ENCODE data around the gene CCR3. TPM values are rescaled to one million over a fixed set of nuclear protein-coding genes. Genes with fewer than 3 reads are reported as not detected.
A peak's percentile ranks its signal among the peaks of the same experiment; 100 is the strongest.
"Not testable (repeated sequence)": the region's sequence is repeated elsewhere in the genome, so short reads cannot be mapped to it uniquely, and the experiment has no call there.

Gene CCR3
- total and polyA plus RNA-seq, 8 donors = 0.22 TPM; not detected in 7

GRCh38 chr3:46206282-46207015, 35.8 kb upstream of the CCR3 start:
- H3K9me3 ChIP-seq = no peaks in the 10 kb centered on the region
- intact Hi-C loops (cut with DNase I) = no loop called here
- no peaks in the 10 kb centered on the region for H3K4me1 ChIP-seq
- 64 to 66% methylated on average over 6 of the region's 6 CpGs for WGBS, 2 donors
- peak in 2 of 4 donors; percentile 26 to 38 for ATAC-seq
- FAIRE-seq = no peak
- TF ChIP-seq, protein P1, sequence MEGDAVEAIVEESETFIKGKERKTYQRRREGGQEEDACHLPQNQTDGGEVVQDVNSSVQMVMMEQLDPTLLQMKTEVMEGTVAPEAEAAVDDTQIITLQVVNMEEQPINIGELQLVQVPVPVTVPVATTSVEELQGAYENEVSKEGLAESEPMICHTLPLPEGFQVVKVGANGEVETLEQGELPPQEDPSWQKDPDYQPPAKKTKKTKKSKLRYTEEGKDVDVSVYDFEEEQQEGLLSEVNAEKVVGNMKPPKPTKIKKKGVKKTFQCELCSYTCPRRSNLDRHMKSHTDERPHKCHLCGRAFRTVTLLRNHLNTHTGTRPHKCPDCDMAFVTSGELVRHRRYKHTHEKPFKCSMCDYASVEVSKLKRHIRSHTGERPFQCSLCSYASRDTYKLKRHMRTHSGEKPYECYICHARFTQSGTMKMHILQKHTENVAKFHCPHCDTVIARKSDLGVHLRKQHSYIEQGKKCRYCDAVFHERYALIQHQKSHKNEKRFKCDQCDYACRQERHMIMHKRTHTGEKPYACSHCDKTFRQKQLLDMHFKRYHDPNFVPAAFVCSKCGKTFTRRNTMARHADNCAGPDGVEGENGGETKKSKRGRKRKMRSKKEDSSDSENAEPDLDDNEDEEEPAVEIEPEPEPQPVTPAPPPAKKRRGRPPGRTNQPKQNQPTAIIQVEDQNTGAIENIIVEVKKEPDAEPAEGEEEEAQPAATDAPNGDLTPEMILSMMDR (IDR thresholded peaks at IDR 0.05) = no peak
- H3K4me3 ChIP-seq = peak overlapping the region in 1 of 4 donors; percentile 18
- no peak for DNase-seq
- H3K27ac ChIP-seq = no peak overlapping the region
- no peaks in the 10 kb centered on the region for H3K36me3 ChIP-seq
- no peaks in the 10 kb centered on the region for H3K27me3 ChIP-seq

DNA sequence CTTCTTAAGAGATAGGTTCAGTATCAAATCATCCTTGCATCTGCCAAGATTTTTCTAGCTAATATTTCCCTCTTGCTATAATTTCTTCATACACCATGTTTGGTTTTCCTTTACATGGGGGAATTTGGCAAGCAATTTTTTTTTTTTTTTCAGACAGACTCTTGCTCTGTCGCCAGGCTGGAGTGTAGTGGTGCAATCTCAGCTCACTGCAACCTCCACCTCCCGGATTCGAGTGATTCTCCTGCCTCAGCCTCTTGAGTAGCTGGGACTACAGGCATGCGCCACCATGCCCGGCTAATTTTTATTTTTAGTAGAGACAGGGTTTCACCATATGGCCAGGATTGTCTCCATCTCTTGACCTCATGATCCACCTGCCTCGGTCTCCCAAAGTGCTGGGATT, 34.7 kb upstream of the CCR3 start:
- DNase-seq; FAIRE-seq; ATAC-seq; H3K27me3 ChIP-seq; H3K36me3 ChIP-seq; intact Hi-C loops (cut with DNase I); H3K9me3 ChIP-seq; H3K4me1 ChIP-seq: not testable (repeated sequence)
- peak overlapping the region in 1 of 4 donors; percentile 18 for H3K4me3 ChIP-seq
- peak overlapping the region in 1 of 4 donors; percentile 10 for H3K27ac ChIP-seq
- WGBS, 2 donors = 87 to 94% methylated on average over 6 of the region's 6 CpGs

DNA sequence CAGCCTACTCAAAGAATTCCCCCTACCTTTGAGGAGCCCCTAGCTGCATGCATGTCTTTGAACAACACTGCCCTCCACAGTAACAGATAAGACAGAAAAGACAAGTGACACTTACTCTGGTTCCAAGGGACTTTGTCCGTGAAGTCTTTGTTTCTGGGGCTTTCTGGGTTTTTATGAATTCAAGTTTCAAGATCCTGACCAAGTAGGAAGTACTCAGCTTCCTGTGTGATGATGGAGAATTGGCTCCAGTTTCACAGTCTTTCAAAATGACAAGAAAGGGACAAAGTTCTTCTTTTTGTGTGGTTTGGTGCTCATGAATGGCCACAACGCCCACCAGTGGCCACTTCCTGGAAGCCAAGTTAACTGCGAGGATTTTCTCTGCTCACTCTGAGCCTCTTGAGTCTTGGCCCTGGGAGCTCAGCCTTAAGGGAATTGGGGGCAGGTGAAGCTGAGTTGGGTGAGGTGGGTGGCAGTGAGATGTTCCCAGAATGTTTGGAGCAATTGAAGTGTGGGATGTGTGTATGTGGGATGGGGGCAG, 34.0 kb upstream of the CCR3 start, which contains the start of gene CCR1:
TSS of gene CCR1 (minus strand) at position 147 of the 538 bp plus-strand sequence. CDS start 4,000 bp downstream, outside the sequence.
- TF ChIP-seq, protein P1 (IDR thresholded peaks at IDR 0.05) = no peak
- ATAC-seq = peak in 3 of 4 donors; percentile 54 to 77 (median 75)
- intact Hi-C loops (cut with DNase I) = no loop called here
- no peak for DNase-seq
- H3K9me3 ChIP-seq = no peaks in the 10 kb centered on the region
- no peaks in the 10 kb centered on the region for H3K4me1 ChIP-seq
- no peaks in the 10 kb centered on the region for H3K36me3 ChIP-seq
- WGBS, 2 donors = 23 to 36% methylated on average over 3 of the region's 3 CpGs
- H3K4me3 ChIP-seq = peak within 1 kb of the TSS in 1 of 4 donors; percentile 18
- H3K27ac ChIP-seq = peak within 1 kb of the TSS in 2 of 4 donors; percentile 10 to 15
- H3K27me3 ChIP-seq = no peaks in the 10 kb centered on the region
- no peak for FAIRE-seq

GRCh38 chr3:46209053-46209452, 33.2 kb upstream of the CCR3 start:
- 41 to 59% methylated on average over 2 of the region's 2 CpGs for WGBS, 2 donors
- no peaks in the 10 kb centered on the region for H3K9me3 ChIP-seq
- TF ChIP-seq, protein P1 (IDR thresholded peaks at IDR 0.05) = no peak
- no peaks in the 10 kb centered on the region for H3K27me3 ChIP-seq
- H3K36me3 ChIP-seq = no peaks in the 10 kb centered on the region
- ATAC-seq = no peak
- no peak overlapping the region for H3K4me3 ChIP-seq
- intact Hi-C loops (cut with DNase I) = no loop called here
- DNase-seq = no peak
- no peak overlapping the region for H3K27ac ChIP-seq
- no peak for FAIRE-seq
- H3K4me1 ChIP-seq = no peaks in the 10 kb centered on the region

- Histone ChIP-seq H3K9me3 (no peaks in the 10 kb centered on the region), H3K27me3 (no peaks in the 10 kb centered on the region), H3K36me3 (no peaks in the 10 kb centered on the region), H3K4me1 (no peaks in the 10 kb centered on the region), H3K4me3 (no peak overlapping the region), H3K27ac (no peak overlapping the region)
- ATAC-seq = peak in 1 of 4 donors; percentile 11
- TF ChIP-seq, protein P1 (IDR thresholded peaks at IDR 0.05) = no peak
- intact Hi-C loops (cut with DNase I) = no loop called here
- no peak for DNase-seq
- no peak for FAIRE-seq
- 72 to 83% methylated on average over 3 of the region's 3 CpGs for WGBS, 2 donors
Observed at GRCh38 chr3:46209746-46210470, 32.4 kb upstream of the CCR3 start.

Data from pancreas (tissue), 10 donors.